Stimulated activated CD4-positive, alpha-beta T cell treated with anti-CD3 and anti-CD28 coated beads, Interleukin-1b, Interleukin-23, amount 100 ng/mL, for 1 hour (primary cell): Measurements from ENCODE around the gene BDNF.
A peak's percentile ranks its signal among the peaks of the same experiment; 100 is the strongest.

Experiments used
- DNase-seq, 2 donors: peaks; one replicate each; pipeline ENCODE4 v3.0.0-alpha.2; 2020; ENCODE audit warnings: low read depth in 2 of 2

BDNF gene

GRCh38 chr11:27705873-27706820, 5.9 kb upstream of the BDNF start:
- no peak for DNase-seq

GRCh38 chr11:27703481-27703880, 3.2 kb upstream of the BDNF start:
- DNase-seq, result no peak

- DNase-seq, result no peak
Measured at GRCh38 chr11:27702811-27703210, 2.6 kb upstream of the BDNF start.

GRCh38 chr11:27701355-27702105, 1.3 kb upstream of the BDNF start:
- DNase-seq, result no peak

GRCh38 chr11:27699926-27700350, 317 bp downstream of the BDNF start:
- no peak for DNase-seq

- DNase-seq, result no peak
Measured at GRCh38 chr11:27699242-27699925, 871 bp downstream of the BDNF start.

- DNase-seq, result peak in 1 of 2 donors; percentile 45
Measured at GRCh38 chr11:27698872-27699241, 1.4 kb downstream of the BDNF start.

- no peak for DNase-seq
Measured at GRCh38 chr11:27697679-27698275, 2.5 kb downstream of the BDNF start.

GRCh38 chr11:27696961-27697360, 3.3 kb downstream of the BDNF start:
- no peak for DNase-seq

- no peak for DNase-seq
Measured at GRCh38 chr11:27696115-27696514, 4.1 kb downstream of the BDNF start.

GRCh38 chr11:27694992-27695391, 5.3 kb downstream of the BDNF start:
- no peak for DNase-seq

- DNase-seq, result no peak
Measured at GRCh38 chr11:27693398-27693797, 6.9 kb downstream of the BDNF start.

GRCh38 chr11:27692781-27693180, 7.5 kb downstream of the BDNF start:
- DNase-seq, result no peak

GRCh38 chr11:27688076-27688475, 12.2 kb downstream of the BDNF start:
- no peak for DNase-seq

GRCh38 chr11:27681664-27682063, 18.6 kb downstream of the BDNF start:
- DNase-seq, result no peak

- no peak for DNase-seq
Measured at GRCh38 chr11:27679136-27680015, 20.9 kb downstream of the BDNF start.

- no peak for DNase-seq
Measured at GRCh38 chr11:27678242-27678641, 22.0 kb downstream of the BDNF start.

- no peak for DNase-seq
Measured at GRCh38 chr11:27677108-27677507, 23.1 kb downstream of the BDNF start.

- no peak for DNase-seq
Measured at GRCh38 chr11:27673979-27674663, 26.1 kb downstream of the BDNF start.

- DNase-seq, result no peak
Measured at GRCh38 chr11:27672836-27673464, 27.3 kb downstream of the BDNF start.
